ENCODE results near the gene VN1R5. TPM values are rescaled to one million over a fixed set of nuclear protein-coding genes. Genes with fewer than 3 reads are reported as not detected.

The VN1R5 gene
- total and polyA plus RNA-seq, 9 of the 15 experiments (the other 6 are each of a cell fraction or from before 2014, with no cell fraction given), result not detected

DNA sequence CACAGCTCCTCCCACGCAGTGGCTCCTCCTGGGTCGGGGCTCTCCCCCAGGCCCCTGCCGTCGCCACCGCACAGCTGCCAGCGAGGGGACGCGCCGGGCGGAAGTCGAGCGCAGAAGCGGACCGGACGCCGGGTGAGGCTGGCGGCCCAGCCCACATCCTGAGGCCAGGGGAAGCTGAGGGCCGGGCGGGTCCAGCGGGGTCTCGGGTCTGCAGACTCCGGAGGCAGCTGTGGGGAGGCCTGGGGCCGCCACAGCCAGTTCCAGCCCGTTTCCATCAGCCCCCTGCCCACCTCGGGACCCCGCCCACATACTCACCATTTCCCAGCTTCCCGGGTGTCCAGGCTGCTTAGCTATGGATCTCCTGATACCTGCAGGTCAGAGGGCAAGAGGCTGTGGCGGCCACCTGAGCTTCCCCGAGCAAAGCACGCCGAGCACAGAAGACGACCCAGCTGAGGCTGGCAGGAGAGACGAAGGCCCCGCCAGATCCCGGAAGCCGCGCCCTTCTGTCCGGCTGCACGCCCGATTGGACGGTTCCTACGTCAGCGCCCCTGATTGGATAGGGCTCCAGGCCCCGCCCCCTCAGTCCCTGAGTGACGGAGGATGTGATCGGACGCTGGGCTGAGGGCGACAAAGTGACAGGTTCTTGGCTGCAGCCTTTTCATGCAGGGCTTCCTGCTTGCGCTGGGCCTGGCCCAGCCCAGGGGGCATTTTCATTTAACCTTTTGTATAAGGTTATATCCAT lies 45.3 kb upstream of the VN1R5 start (continued):
- TF ChIP-seq, protein P1, sequence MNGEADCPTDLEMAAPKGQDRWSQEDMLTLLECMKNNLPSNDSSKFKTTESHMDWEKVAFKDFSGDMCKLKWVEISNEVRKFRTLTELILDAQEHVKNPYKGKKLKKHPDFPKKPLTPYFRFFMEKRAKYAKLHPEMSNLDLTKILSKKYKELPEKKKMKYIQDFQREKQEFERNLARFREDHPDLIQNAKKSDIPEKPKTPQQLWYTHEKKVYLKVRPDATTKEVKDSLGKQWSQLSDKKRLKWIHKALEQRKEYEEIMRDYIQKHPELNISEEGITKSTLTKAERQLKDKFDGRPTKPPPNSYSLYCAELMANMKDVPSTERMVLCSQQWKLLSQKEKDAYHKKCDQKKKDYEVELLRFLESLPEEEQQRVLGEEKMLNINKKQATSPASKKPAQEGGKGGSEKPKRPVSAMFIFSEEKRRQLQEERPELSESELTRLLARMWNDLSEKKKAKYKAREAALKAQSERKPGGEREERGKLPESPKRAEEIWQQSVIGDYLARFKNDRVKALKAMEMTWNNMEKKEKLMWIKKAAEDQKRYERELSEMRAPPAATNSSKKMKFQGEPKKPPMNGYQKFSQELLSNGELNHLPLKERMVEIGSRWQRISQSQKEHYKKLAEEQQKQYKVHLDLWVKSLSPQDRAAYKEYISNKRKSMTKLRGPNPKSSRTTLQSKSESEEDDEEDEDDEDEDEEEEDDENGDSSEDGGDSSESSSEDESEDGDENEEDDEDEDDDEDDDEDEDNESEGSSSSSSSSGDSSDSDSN (IDR thresholded peaks at IDR 0.05; ENCODE audit: borderline replicate concordance in 1 of 2, low read depth in 2 of 2, low read length in 2 of 2), result peak in 1 of 2 experiments; percentile 71; a peak in 1 of 4 replicates
- TF ChIP-seq, protein P2, sequence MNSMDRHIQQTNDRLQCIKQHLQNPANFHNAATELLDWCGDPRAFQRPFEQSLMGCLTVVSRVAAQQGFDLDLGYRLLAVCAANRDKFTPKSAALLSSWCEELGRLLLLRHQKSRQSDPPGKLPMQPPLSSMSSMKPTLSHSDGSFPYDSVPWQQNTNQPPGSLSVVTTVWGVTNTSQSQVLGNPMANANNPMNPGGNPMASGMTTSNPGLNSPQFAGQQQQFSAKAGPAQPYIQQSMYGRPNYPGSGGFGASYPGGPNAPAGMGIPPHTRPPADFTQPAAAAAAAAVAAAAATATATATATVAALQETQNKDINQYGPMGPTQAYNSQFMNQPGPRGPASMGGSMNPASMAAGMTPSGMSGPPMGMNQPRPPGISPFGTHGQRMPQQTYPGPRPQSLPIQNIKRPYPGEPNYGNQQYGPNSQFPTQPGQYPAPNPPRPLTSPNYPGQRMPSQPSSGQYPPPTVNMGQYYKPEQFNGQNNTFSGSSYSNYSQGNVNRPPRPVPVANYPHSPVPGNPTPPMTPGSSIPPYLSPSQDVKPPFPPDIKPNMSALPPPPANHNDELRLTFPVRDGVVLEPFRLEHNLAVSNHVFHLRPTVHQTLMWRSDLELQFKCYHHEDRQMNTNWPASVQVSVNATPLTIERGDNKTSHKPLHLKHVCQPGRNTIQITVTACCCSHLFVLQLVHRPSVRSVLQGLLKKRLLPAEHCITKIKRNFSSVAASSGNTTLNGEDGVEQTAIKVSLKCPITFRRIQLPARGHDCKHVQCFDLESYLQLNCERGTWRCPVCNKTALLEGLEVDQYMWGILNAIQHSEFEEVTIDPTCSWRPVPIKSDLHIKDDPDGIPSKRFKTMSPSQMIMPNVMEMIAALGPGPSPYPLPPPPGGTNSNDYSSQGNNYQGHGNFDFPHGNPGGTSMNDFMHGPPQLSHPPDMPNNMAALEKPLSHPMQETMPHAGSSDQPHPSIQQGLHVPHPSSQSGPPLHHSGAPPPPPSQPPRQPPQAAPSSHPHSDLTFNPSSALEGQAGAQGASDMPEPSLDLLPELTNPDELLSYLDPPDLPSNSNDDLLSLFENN (IDR thresholded peaks at IDR 0.05; ENCODE audit: low read depth in 2 of 2, low read length in 2 of 2), result no peak
- TF ChIP-seq PURB (CRISPR knock-in tag; IDR thresholded peaks at IDR 0.05; ENCODE audit: low read depth), result no peak
- TF ChIP-seq HMGN3 (IDR thresholded peaks at IDR 0.05; ENCODE audit: borderline replicate concordance, extremely low read depth, insufficient read length, low read depth, low read length), result peak; percentile 32
- TF ChIP-seq, protein P3, sequence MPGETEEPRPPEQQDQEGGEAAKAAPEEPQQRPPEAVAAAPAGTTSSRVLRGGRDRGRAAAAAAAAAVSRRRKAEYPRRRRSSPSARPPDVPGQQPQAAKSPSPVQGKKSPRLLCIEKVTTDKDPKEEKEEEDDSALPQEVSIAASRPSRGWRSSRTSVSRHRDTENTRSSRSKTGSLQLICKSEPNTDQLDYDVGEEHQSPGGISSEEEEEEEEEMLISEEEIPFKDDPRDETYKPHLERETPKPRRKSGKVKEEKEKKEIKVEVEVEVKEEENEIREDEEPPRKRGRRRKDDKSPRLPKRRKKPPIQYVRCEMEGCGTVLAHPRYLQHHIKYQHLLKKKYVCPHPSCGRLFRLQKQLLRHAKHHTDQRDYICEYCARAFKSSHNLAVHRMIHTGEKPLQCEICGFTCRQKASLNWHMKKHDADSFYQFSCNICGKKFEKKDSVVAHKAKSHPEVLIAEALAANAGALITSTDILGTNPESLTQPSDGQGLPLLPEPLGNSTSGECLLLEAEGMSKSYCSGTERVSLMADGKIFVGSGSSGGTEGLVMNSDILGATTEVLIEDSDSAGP (CRISPR knock-in tag; IDR thresholded peaks at IDR 0.05), result no peak
- no peak for TF ChIP-seq NCOA6 (IDR thresholded peaks at IDR 0.05)
- no peak for TF ChIP-seq ZNF239 (CRISPR knock-in tag; IDR thresholded peaks at IDR 0.05)
- TF ChIP-seq TEAD1 (CRISPR knock-in tag; IDR thresholded peaks at IDR 0.05), result peak; percentile 13 to 64; a peak in 1 of 4 replicates
- TF ChIP-seq ZNF561 (CRISPR knock-in tag; conservative IDR thresholded peaks at IDR 0.05), result no peak
- TF ChIP-seq, protein P4, sequence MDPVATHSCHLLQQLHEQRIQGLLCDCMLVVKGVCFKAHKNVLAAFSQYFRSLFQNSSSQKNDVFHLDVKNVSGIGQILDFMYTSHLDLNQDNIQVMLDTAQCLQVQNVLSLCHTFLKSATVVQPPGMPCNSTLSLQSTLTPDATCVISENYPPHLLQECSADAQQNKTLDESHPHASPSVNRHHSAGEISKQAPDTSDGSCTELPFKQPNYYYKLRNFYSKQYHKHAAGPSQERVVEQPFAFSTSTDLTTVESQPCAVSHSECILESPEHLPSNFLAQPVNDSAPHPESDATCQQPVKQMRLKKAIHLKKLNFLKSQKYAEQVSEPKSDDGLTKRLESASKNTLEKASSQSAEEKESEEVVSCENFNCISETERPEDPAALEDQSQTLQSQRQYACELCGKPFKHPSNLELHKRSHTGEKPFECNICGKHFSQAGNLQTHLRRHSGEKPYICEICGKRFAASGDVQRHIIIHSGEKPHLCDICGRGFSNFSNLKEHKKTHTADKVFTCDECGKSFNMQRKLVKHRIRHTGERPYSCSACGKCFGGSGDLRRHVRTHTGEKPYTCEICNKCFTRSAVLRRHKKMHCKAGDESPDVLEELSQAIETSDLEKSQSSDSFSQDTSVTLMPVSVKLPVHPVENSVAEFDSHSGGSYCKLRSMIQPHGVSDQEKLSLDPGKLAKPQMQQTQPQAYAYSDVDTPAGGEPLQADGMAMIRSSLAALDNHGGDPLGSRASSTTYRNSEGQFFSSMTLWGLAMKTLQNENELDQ (CRISPR knock-in tag; IDR thresholded peaks at IDR 0.05; ENCODE audit: borderline replicate concordance), result no peak
- TF ChIP-seq NR2C2 (CRISPR knock-in tag; IDR thresholded peaks at IDR 0.05), result no peak
- TF ChIP-seq NR2C2 (tag; IDR thresholded peaks at IDR 0.05), result peak; percentile 79
- TF ChIP-seq, protein P5, sequence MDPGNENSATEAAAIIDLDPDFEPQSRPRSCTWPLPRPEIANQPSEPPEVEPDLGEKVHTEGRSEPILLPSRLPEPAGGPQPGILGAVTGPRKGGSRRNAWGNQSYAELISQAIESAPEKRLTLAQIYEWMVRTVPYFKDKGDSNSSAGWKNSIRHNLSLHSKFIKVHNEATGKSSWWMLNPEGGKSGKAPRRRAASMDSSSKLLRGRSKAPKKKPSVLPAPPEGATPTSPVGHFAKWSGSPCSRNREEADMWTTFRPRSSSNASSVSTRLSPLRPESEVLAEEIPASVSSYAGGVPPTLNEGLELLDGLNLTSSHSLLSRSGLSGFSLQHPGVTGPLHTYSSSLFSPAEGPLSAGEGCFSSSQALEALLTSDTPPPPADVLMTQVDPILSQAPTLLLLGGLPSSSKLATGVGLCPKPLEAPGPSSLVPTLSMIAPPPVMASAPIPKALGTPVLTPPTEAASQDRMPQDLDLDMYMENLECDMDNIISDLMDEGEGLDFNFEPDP (CRISPR knock-in tag; IDR thresholded peaks at IDR 0.05), result no peak
- TF ChIP-seq NFIX (CRISPR knock-in tag; IDR thresholded peaks at IDR 0.05; ENCODE audit: low read depth), result no peak

Measured in K562 (cell line).